NCI-H345 treated with DMSO at 0.1 percent for 48 hours (cell line): ENCODE results near the gene CDK3.

Source experiments
- DNase-seq: peaks from one replicate; lab custom pipeline; 2025; ENCODE audit not compliant: unreplicated experiment; lab: John Stamatoyannopoulos, UW

CDK3 gene

GRCh38 chr17:76013377-76013932 lies 12.8 kb downstream of the CDK3 start:
- no peak for DNase-seq

GRCh38 chr17:76014100-76014924 lies 13.7 kb downstream of the CDK3 start:
- peak; percentile 86 for DNase-seq

GRCh38 chr17:76014925-76015261 lies 14.2 kb downstream of the CDK3 start:
- no peak for DNase-seq

GRCh38 chr17:76017481-76018339 lies 17.1 kb downstream of the CDK3 start:
- DNase-seq = no peak

- no peak for DNase-seq
These were observed 17.7 kb downstream of the CDK3 start for GRCh38 chr17:76018340-76018680.

GRCh38 chr17:76018801-76019200 lies 18.1 kb downstream of the CDK3 start:
- DNase-seq = no peak

- no peak for DNase-seq
These were observed 19.3 kb downstream of the CDK3 start for GRCh38 chr17:76019833-76020467.

- DNase-seq = no peak
These were observed 21.6 kb downstream of the CDK3 start for GRCh38 chr17:76022285-76022684.

GRCh38 chr17:76022973-76023899 lies 22.6 kb downstream of the CDK3 start:
- DNase-seq = no peak

- DNase-seq = no peak
These were observed 23.2 kb downstream of the CDK3 start for GRCh38 chr17:76023900-76024237.

- no peak for DNase-seq
These were observed 23.7 kb downstream of the CDK3 start for GRCh38 chr17:76024353-76024752.

GRCh38 chr17:76025294-76025693 lies 24.6 kb downstream of the CDK3 start:
- DNase-seq = no peak

GRCh38 chr17:76026714-76027158 lies 26.1 kb downstream of the CDK3 start:
- DNase-seq = no peak

- DNase-seq = no peak
These were observed 26.6 kb downstream of the CDK3 start, which contains the start of gene EVPL for GRCh38 chr17:76027159-76027839. Gene EVPL, minus strand, starts transcription at chr17:76027306. Its CDS starts 108 bp downstream, at chr17:76027198.

GRCh38 chr17:76032073-76032779 lies 31.6 kb downstream of the CDK3 start:
- DNase-seq = peak; percentile 67

GRCh38 chr17:76032780-76033108 lies 32.1 kb downstream of the CDK3 start:
- no peak for DNase-seq

GRCh38 chr17:76033139-76033538 lies 32.5 kb downstream of the CDK3 start:
- DNase-seq = no peak

GRCh38 chr17:76034428-76035350 lies 34.0 kb downstream of the CDK3 start:
- DNase-seq = no peak
